HL-60 (cell line): ENCODE measurements around the gene SPRTN.

Experiments
- GABPA ChIP-seq: IDR thresholded peaks from 2 replicates; pipeline ENCODE4 v1.6.1; 2012; ENCODE audit warnings: low read depth
- POLR2AphosphoS5 ChIP-seq: IDR thresholded peaks from 2 replicates; pipeline ENCODE4 v1.6.1; 2012; ENCODE audit warnings: low read depth
- REST ChIP-seq: IDR thresholded peaks from 2 replicates; pipeline ENCODE4 v1.6.1; 2012; ENCODE audit warnings: low read depth; ENCODE audit not compliant: insufficient replicate concordance
- SPI1 ChIP-seq: IDR thresholded peaks from 2 replicates; pipeline ENCODE4 v1.6.1; 2012; ENCODE audit warnings: low read depth, mild to moderate bottlenecking, borderline replicate concordance
- TF ChIP-seq, protein P1 (sequence below): IDR thresholded peaks from one replicate; pipeline ENCODE4 v1.5.1; 2011; ENCODE audit warnings: low read length, control low read depth, inconsistent platforms; ENCODE audit not compliant: insufficient read depth

DNA sequence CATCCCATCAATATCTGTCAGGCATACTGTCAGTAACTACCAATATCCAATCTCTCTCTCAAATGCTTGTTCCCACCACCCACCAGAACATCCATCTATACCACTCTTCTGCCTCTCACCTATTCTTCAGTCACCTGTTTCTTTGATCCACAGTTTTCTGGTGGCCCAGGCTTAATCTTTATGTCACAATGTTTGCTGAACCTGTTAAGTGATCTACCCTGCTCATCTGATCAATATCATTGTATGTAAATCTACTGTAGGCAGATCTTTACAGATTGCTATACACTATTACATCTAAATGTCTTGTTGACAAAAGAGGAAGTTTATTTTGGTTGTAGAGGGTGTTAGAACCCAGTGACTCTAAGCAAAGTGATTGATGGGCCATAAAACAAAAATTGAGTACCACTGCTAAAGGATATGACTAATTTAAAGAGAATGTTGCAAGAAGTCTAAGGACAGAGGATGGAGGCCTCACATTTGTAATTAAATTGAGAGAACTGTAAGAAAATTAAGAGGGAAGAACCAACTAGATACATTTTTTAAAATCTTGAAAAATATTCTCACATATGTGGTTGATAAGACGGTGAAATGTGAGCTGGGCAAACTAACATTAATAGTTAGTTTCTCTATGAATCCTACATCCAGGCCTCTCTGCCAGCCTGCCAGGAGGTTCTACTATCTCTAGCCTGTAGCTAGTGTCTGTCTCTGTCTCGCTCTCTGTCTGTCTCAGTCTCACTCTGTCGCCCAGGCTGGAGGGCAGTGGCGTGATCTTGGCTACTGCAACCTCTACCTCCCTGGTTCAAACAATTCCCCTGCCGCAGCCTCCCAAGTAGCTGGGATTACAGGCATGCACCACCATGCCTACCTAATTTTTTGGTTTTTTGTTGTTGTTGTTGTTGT is 49.9 kb downstream of the SPRTN start:
- TF ChIP-seq, protein P1, sequence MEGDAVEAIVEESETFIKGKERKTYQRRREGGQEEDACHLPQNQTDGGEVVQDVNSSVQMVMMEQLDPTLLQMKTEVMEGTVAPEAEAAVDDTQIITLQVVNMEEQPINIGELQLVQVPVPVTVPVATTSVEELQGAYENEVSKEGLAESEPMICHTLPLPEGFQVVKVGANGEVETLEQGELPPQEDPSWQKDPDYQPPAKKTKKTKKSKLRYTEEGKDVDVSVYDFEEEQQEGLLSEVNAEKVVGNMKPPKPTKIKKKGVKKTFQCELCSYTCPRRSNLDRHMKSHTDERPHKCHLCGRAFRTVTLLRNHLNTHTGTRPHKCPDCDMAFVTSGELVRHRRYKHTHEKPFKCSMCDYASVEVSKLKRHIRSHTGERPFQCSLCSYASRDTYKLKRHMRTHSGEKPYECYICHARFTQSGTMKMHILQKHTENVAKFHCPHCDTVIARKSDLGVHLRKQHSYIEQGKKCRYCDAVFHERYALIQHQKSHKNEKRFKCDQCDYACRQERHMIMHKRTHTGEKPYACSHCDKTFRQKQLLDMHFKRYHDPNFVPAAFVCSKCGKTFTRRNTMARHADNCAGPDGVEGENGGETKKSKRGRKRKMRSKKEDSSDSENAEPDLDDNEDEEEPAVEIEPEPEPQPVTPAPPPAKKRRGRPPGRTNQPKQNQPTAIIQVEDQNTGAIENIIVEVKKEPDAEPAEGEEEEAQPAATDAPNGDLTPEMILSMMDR, result no peak
- TF ChIP-seq GABPA (no peak), POLR2AphosphoS5 (no peak), REST (no peak), SPI1 (no peak)
